ENCODE measurements around the gene NCCRP1.

NCCRP1 gene

DNA sequence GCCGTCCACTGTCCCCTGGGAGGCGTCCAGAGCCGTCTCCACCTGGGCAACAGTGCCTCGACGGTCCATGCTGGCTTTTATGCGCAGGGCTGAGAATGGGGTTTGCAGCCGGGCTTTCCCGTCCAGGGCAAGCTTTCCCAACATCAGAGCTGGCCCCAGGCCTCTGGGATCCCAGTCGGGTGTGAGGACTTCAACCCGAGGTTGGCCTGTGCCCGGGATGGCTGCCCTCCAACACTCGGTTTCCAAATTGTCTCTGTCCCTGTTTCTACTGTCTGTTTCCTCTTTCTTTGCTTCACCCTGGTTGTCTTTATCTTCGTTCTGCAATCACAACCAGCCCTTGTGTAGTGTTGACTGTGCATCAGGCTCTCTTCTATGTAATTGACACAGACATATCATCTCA, 52.0 kb downstream of the NCCRP1 start, which contains the start of gene IFNL4:
Gene IFNL4, minus strand, starts transcription at position 51 of the 400 bp plus-strand sequence.
- no peak for DNase-seq

DNA sequence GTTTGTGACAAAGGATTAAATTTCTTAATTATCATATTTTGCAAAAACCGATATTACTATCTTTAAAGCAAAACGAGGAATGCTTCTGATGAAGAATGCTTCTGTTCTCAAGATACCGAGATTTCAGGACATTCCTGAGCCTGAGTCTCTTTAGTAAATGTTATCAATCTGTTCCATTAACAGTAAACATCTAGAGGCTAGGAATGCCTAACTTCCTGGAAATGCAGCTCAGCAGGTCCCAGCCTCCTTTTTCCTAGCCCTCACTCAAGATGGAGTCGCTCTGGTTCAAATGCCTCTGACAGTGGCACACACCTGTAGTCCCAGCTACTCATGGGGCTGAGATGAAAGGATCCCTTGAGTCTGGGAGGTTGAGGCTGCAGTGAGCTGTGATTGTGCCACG, 54.3 kb downstream of the NCCRP1 start:
- DNase-seq = no peak

All from SIG-M5 (cell line).